Sigmoid colon (tissue), 4 donors: ENCODE data around the gene LPAR2.

Experiments used
- CTCF ChIP-seq, 4 experiments: fragments of 450-650 bp in 3 of 4; fragments of 200-600 bp in 1 of 4; IDR thresholded peaks; one replicate each; pipeline ENCODE4 v1.5.1; 2016 to 2019; ENCODE audit warnings: antibody characterized with exemption in 4 of 4, mild to moderate bottlenecking in 3 of 4, moderate library complexity in 2 of 4
- EP300 ChIP-seq, 4 donors: sonication (generic); formaldehyde crosslinking; IDR thresholded peaks; one replicate each; pipeline ENCODE4 v1.6.1; 2017; ENCODE audit warnings: antibody characterized with exemption in 4 of 4
- POLR2A ChIP-seq, 2 donors: fragments of 450-650 bp; IDR thresholded peaks; one replicate each; pipeline ENCODE4 v1.6.1; 2016; ENCODE audit warnings: antibody characterized with exemption in 2 of 2, mild to moderate bottlenecking in 2 of 2, moderate library complexity in 2 of 2
- POLR2AphosphoS5 ChIP-seq, 4 donors: sonication (generic); formaldehyde crosslinking; IDR thresholded peaks; one replicate each; pipeline ENCODE4 v1.6.1; 2017; ENCODE audit warnings: antibody characterized with exemption in 4 of 4

GRCh38 chr19:19627621-19628500 lies at the start of gene LPAR2:
- TF ChIP-seq CTCF (IDR thresholded peaks at IDR 0.05) (no peak), POLR2A (IDR thresholded peaks at IDR 0.05) (no peak), POLR2AphosphoS5 (IDR thresholded peaks at IDR 0.05) (no peak), EP300 (IDR thresholded peaks at IDR 0.05) (no peak)
